CD4-positive, CD25-positive, alpha-beta regulatory T cell (primary cell): Measurements from ENCODE around the gene ARID1A. TPM values are rescaled to one million over a fixed set of nuclear protein-coding genes. Genes with fewer than 3 reads are reported as not detected.
"Not testable (repeated sequence)": the region's sequence is repeated elsewhere in the genome, so short reads cannot be mapped to it uniquely, and the experiment has no call there.

Source experiments
- ATAC-seq, 2 donors: fragments of 150-1000 bp; cut with Tn5 transposase; one replicate each; pipeline ENCODE4 v1.10.0; 2021; ENCODE audit warnings: low read depth in 2 of 2, moderate number of reproducible peaks in 2 of 2, moderate library complexity in 1 of 2
- DNase-seq, 3 donors: peaks; one replicate each; pipeline versions ENCODE4 v3.0.0 to v3.0.0-alpha.2; 2012 to 2022; ENCODE audit warnings: mixed read lengths in 1 of 3
- H3K27ac ChIP-seq: one replicate; pipeline ENCODE4 v1.7.0; 2013; ENCODE audit warnings: mild to moderate bottlenecking, low read length; ENCODE audit not compliant: insufficient read depth, poor library complexity, severe bottlenecking
- H3K27me3 ChIP-seq: one replicate; pipeline ENCODE4 v1.7.0; 2013; ENCODE audit warnings: low read length; ENCODE audit not compliant: control insufficient read depth, insufficient read depth
- H3K36me3 ChIP-seq: one replicate; pipeline ENCODE4 v1.7.0; 2013; ENCODE audit warnings: mild to moderate bottlenecking, low read length, moderate library complexity; ENCODE audit not compliant: control insufficient read depth, insufficient read depth
- H3K4me1 ChIP-seq: 2 replicates; pipeline ENCODE4 v1.7.0; 2013; ENCODE audit warnings: mild to moderate bottlenecking, low read length; ENCODE audit not compliant: insufficient read depth, control insufficient read depth, poor library complexity, severe bottlenecking
- H3K4me3 ChIP-seq: one replicate; pipeline ENCODE4 v1.7.0; 2013; ENCODE audit warnings: low read depth, mild to moderate bottlenecking, low read length, moderate library complexity
- H3K9me3 ChIP-seq, 2 experiments: 1 replicate in 1 of 2; 2 replicates in 1 of 2; pipeline ENCODE4 v1.7.0; 2013; ENCODE audit warnings: low read length in 2 of 2, mild to moderate bottlenecking in 1 of 2, moderate library complexity in 1 of 2; ENCODE audit not compliant: control insufficient read depth in 2 of 2
- H3K27ac Mint-ChIP-seq, 3 donors: one replicate each; pipeline ENCODE4 v1.8.0; 2020 to 2022; ENCODE audit warnings: mild to moderate bottlenecking in 3 of 3, mixed read lengths in 3 of 3, moderate library complexity in 2 of 3
- H3K27me3 Mint-ChIP-seq: one replicate; pipeline ENCODE4 v1.8.0; 2022; ENCODE audit warnings: mild to moderate bottlenecking, mixed read lengths
- H3K36me3 Mint-ChIP-seq: one replicate; pipeline ENCODE4 v1.8.0; 2020; ENCODE audit warnings: mixed read lengths
- H3K4me1 Mint-ChIP-seq, 4 donors: one replicate each; pipeline ENCODE4 v1.8.0; 2020 to 2022; ENCODE audit warnings: mixed read lengths in 4 of 4, mild to moderate bottlenecking in 1 of 4
- H3K4me3 Mint-ChIP-seq, 4 donors: one replicate each; pipeline ENCODE4 v1.8.0; 2020 to 2022; ENCODE audit warnings: mild to moderate bottlenecking in 4 of 4, mixed read lengths in 4 of 4, moderate library complexity in 3 of 4
- H3K9me3 Mint-ChIP-seq, 7 donors: one replicate each; pipeline ENCODE4 v1.8.0; 2020 to 2022; ENCODE audit warnings: mixed read lengths in 7 of 7, mild to moderate bottlenecking in 3 of 7, moderate library complexity in 2 of 7
- polyA plus RNA-seq, 4 donors: library from polyadenylated mRNA; unstranded; fragments of 300-500 nt; fragmentation: Illumina TruSeq; gene quantifications; one replicate each; pipeline ENCODE4 v1.2.3, GENCODE V29; 2021
- total RNA-seq: library from RNA; stranded (reverse); gene quantifications from one replicate; pipeline ENCODE4 v1.2.3, GENCODE V29; 2022

The ARID1A gene
- total and polyA plus RNA-seq, 5 donors from 2014 or later: 9.5 to 139 (median 13.2) TPM

GRCh38 chr1:26724926-26725325 lies 29.1 kb downstream of the ARID1A start:
- no peak overlapping the region for H3K27ac ChIP-seq
- peak overlapping the region; percentile 25 to 75 (median 54) for H3K4me3 Mint-ChIP-seq

GRCh38 chr1:26725904-26726303 lies 30.1 kb downstream of the ARID1A start:
- H3K9me3 Mint-ChIP-seq, DNase-seq, H3K36me3 Mint-ChIP-seq, ATAC-seq, H3K4me3 ChIP-seq, H3K27me3 Mint-ChIP-seq, H3K27ac ChIP-seq, H3K27me3 ChIP-seq, H3K9me3 ChIP-seq: not testable (repeated sequence)
- peaks cover 14% of the 10 kb centered on the region for H3K36me3 ChIP-seq
- Mint-ChIP-seq H3K27ac (peak overlapping the region; percentile 8 to 91 (median 57)), H3K4me1 (peaks cover 54 to 96% (median 82%) of the 10 kb centered on the region in 4 donors), H3K4me3 (peak overlapping the region in 2 of 4 donors; percentile 48 to 50)
- H3K4me1 ChIP-seq: peaks cover 81% of the 10 kb centered on the region

More at GRCh38 chr1:26724926-26725325, 29.1 kb downstream of the ARID1A start:
- Histone ChIP-seq H3K36me3 (peaks cover 9% of the 10 kb centered on the region), H3K4me1 (peaks cover 90% of the 10 kb centered on the region), H3K27me3 (no peaks in the 10 kb centered on the region), H3K9me3 (no peaks in the 10 kb centered on the region), H3K4me3 (peak overlapping the region; percentile 68)
- DNase-seq (no peak), ATAC-seq (no peak)
- peaks cover 54 to 99% (median 83%) of the 10 kb centered on the region in 4 donors for H3K4me1 Mint-ChIP-seq
- H3K27ac Mint-ChIP-seq: peak overlapping the region in 2 of 3 donors; percentile 34 to 86
- no peaks in the 10 kb centered on the region for H3K27me3 Mint-ChIP-seq
- peaks cover 1% of the 10 kb centered on the region for H3K36me3 Mint-ChIP-seq
- no peaks in the 10 kb centered on the region for H3K9me3 Mint-ChIP-seq

GRCh38 chr1:26726784-26727183 lies 31.0 kb downstream of the ARID1A start:
- DNase-seq (no peak), ATAC-seq (no peak)
- Histone ChIP-seq H3K36me3 (peaks cover 23% of the 10 kb centered on the region), H3K27me3 (no peaks in the 10 kb centered on the region), H3K4me3 (peak overlapping the region; percentile 50), H3K4me1 (peaks cover 72% of the 10 kb centered on the region), H3K27ac (no peak overlapping the region), H3K9me3 (no peaks in the 10 kb centered on the region)
- Mint-ChIP-seq H3K27ac (peak overlapping the region; percentile 35 to 91 (median 57)), H3K4me1 (peaks cover 52 to 95% (median 81%) of the 10 kb centered on the region in 4 donors), H3K9me3 (no peaks in the 10 kb centered on the region), H3K4me3 (peak overlapping the region; percentile 44 to 69 (median 52)), H3K36me3 (peaks cover 15% of the 10 kb centered on the region), H3K27me3 (no peaks in the 10 kb centered on the region)

GRCh38 chr1:26727476-26727875 lies 31.7 kb downstream of the ARID1A start:
- peaks cover 50 to 93% (median 74%) of the 10 kb centered on the region in 4 donors for H3K4me1 Mint-ChIP-seq
- peak overlapping the region in 2 of 3 donors; percentile 72 to 91 for H3K27ac Mint-ChIP-seq
- H3K36me3 ChIP-seq: peaks cover 30% of the 10 kb centered on the region
- no peaks in the 10 kb centered on the region for H3K9me3 Mint-ChIP-seq
- peaks cover 65% of the 10 kb centered on the region for H3K4me1 ChIP-seq
- H3K36me3 Mint-ChIP-seq: peaks cover 15% of the 10 kb centered on the region
- H3K9me3 ChIP-seq: no peaks in the 10 kb centered on the region
- peak overlapping the region in 3 of 4 donors; percentile 5 to 71 (median 24) for H3K4me3 Mint-ChIP-seq
- H3K27ac ChIP-seq: peak overlapping the region; percentile 30
- H3K27me3 Mint-ChIP-seq: no peaks in the 10 kb centered on the region
- DNase-seq (no peak), ATAC-seq (no peak)
- peak overlapping the region; percentile 56 for H3K4me3 ChIP-seq
- H3K27me3 ChIP-seq: no peaks in the 10 kb centered on the region

- Histone ChIP-seq H3K4me1 (peaks cover 56% of the 10 kb centered on the region), H3K36me3 (peaks cover 41% of the 10 kb centered on the region), H3K4me3 (peak overlapping the region; percentile 56), H3K27me3 (no peaks in the 10 kb centered on the region), H3K9me3 (no peaks in the 10 kb centered on the region), H3K27ac (peak overlapping the region; percentile 30)
- Mint-ChIP-seq H3K9me3 (no peaks in the 10 kb centered on the region), H3K27ac (peak overlapping the region; percentile 57 to 91 (median 67)), H3K4me3 (peak overlapping the region in 3 of 4 donors; percentile 50 to 71 (median 53)), H3K36me3 (peaks cover 25% of the 10 kb centered on the region), H3K4me1 (peaks cover 49 to 93% (median 72%) of the 10 kb centered on the region in 4 donors), H3K27me3 (no peaks in the 10 kb centered on the region)
- DNase-seq (no peak), ATAC-seq (no peak)
Observed at GRCh38 chr1:26728645-26729044, 32.8 kb downstream of the ARID1A start.

GRCh38 chr1:26729633-26730032 lies 33.8 kb downstream of the ARID1A start:
- H3K9me3 Mint-ChIP-seq: no peaks in the 10 kb centered on the region
- H3K27me3 Mint-ChIP-seq: no peaks in the 10 kb centered on the region
- peak overlapping the region in 2 of 3 donors; percentile 57 to 66 for H3K27ac Mint-ChIP-seq
- ATAC-seq (no peak), DNase-seq (no peak)
- H3K27me3 ChIP-seq: no peaks in the 10 kb centered on the region
- peaks cover 31% of the 10 kb centered on the region for H3K36me3 Mint-ChIP-seq
- no peak overlapping the region for H3K27ac ChIP-seq
- H3K4me1 Mint-ChIP-seq: peaks cover 50 to 93% (median 71%) of the 10 kb centered on the region in 4 donors
- H3K9me3 ChIP-seq: no peaks in the 10 kb centered on the region
- H3K4me3 Mint-ChIP-seq: peak overlapping the region in 1 of 4 donors; percentile 40
- peaks cover 50% of the 10 kb centered on the region for H3K36me3 ChIP-seq
- H3K4me3 ChIP-seq: no peak overlapping the region
- H3K4me1 ChIP-seq: peaks cover 56% of the 10 kb centered on the region

- DNase-seq (no peak), ATAC-seq (no peak)
- Mint-ChIP-seq H3K36me3 (peaks cover 33% of the 10 kb centered on the region), H3K27me3 (no peaks in the 10 kb centered on the region), H3K27ac (peak overlapping the region in 2 of 3 donors; percentile 66 to 96), H3K4me3 (no peak overlapping the region), H3K4me1 (peaks cover 42 to 88% (median 68%) of the 10 kb centered on the region in 4 donors), H3K9me3 (no peaks in the 10 kb centered on the region)
- H3K36me3 ChIP-seq: peaks cover 59% of the 10 kb centered on the region
- H3K4me1 ChIP-seq: peaks cover 46% of the 10 kb centered on the region
- H3K27ac ChIP-seq: no peak overlapping the region
- H3K4me3 ChIP-seq: no peak overlapping the region
- H3K9me3 ChIP-seq: no peaks in the 10 kb centered on the region
- no peaks in the 10 kb centered on the region for H3K27me3 ChIP-seq
Observed at GRCh38 chr1:26730695-26731094, 34.9 kb downstream of the ARID1A start.
